HepG2 (cell line): ENCODE measurements around the gene CDH12.

Source experiments
- CC2D1A ChIP-seq: sonication (generic); formaldehyde crosslinking; IDR thresholded peaks from 2 replicates; pipeline ENCODE4 v1.8.1; 2023; ENCODE audit warnings: mild to moderate bottlenecking, missing genetic modification reagents
- CTCF ChIP-seq: sonication (generic); formaldehyde crosslinking; IDR thresholded peaks from 2 replicates; pipeline ENCODE4 v1.5.0; 2020; ENCODE audit warnings: mild to moderate bottlenecking, missing genetic modification reagents, moderate library complexity
- MAFF ChIP-seq: IDR thresholded peaks from 2 replicates; pipeline ENCODE4 v1.6.1; 2011; ENCODE audit warnings: low read depth, low read length, improper control_type of control experiment
- POLR2AphosphoS5 ChIP-seq: IDR thresholded peaks from 2 replicates; pipeline ENCODE4 v1.6.1; 2012; ENCODE audit warnings: low read depth, low read length
- PTBP1 ChIP-seq: fragments of 200-400 bp; formaldehyde crosslinking; IDR thresholded peaks from 2 replicates; pipeline ENCODE4 v1.6.1; 2018; ENCODE audit warnings: low read length, low read depth; ENCODE audit not compliant: poor library complexity, severe bottlenecking
- ZNF263 ChIP-seq: sonication (generic); formaldehyde crosslinking; IDR thresholded peaks from 2 replicates; pipeline ENCODE4 v1.4.0; 2020; ENCODE audit warnings: missing genetic modification reagents

GRCh38 chr5:22554475-22554874 is 298.7 kb downstream of the CDH12 start:
- TF ChIP-seq CC2D1A (CRISPR knock-in tag) (no peak), CTCF (CRISPR knock-in tag) (no peak), ZNF263 (no peak), MAFF (no peak), POLR2AphosphoS5 (no peak), PTBP1 (no peak)
